Measurements from ENCODE around the gene ITGBL1.

The ITGBL1 gene

DNA sequence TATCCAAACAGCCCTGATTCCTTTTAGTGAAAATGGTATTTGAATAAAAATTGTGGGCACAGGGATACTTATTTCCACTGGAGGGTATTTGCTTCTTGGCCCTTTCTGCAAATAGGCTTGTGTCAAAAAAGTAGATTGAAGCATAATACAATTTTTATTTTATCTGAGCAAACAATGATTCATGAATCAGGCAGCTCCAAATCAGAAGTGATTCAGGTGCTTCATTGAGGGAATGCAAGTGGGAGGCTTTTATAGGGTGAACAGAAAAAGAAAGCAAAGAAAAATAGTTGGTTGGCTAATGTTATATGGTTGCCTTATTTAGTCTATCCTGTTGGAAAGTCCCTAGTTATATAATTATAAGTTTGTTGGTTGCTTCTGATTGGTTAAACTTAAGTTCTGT lies 117.9 kb downstream of the ITGBL1 start:
- Histone ChIP-seq H3K27me3 (ENCODE audit: insufficient read depth, low read depth, severe bottlenecking) (no peaks in the 10 kb centered on the region), H3K36me3 (no peaks in the 10 kb centered on the region), H3K27ac (no peak overlapping the region), H3K4me3 (ENCODE audit: low read depth, low read length) (no peak overlapping the region), H3K9me3 (ENCODE audit: severe bottlenecking) (no peaks in the 10 kb centered on the region)
- TF ChIP-seq, protein P1, sequence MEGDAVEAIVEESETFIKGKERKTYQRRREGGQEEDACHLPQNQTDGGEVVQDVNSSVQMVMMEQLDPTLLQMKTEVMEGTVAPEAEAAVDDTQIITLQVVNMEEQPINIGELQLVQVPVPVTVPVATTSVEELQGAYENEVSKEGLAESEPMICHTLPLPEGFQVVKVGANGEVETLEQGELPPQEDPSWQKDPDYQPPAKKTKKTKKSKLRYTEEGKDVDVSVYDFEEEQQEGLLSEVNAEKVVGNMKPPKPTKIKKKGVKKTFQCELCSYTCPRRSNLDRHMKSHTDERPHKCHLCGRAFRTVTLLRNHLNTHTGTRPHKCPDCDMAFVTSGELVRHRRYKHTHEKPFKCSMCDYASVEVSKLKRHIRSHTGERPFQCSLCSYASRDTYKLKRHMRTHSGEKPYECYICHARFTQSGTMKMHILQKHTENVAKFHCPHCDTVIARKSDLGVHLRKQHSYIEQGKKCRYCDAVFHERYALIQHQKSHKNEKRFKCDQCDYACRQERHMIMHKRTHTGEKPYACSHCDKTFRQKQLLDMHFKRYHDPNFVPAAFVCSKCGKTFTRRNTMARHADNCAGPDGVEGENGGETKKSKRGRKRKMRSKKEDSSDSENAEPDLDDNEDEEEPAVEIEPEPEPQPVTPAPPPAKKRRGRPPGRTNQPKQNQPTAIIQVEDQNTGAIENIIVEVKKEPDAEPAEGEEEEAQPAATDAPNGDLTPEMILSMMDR (IDR thresholded peaks at IDR 0.05; ENCODE audit: low read depth, low read length), result no peak
- no peak for DNase-seq

DNA sequence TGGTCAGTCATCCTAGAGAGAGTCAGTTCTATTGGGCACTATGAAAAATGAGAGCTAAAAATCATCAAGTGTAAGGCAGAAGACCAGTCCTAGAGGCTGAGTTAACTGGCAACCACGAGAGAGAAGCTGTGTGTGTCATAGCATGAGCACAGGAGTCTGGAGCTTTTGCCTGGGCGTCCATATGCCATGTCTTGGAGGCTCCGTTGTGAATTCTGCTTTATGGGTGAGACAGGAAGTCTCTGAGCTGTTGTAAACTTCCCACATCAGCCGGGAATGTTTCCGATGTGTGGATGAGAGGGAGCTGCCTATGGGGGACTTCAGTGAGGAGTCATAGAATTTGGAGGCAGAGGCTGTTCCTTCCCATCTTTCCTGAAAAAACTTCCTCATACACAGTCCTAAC lies 120.0 kb downstream of the ITGBL1 start:
- DNase-seq, result no peak
- TF ChIP-seq, protein P1 (IDR thresholded peaks at IDR 0.05; ENCODE audit: low read depth, low read length), result no peak
- H3K9me3 ChIP-seq (ENCODE audit: severe bottlenecking), result no peaks in the 10 kb centered on the region
- no peaks in the 10 kb centered on the region for H3K27me3 ChIP-seq (ENCODE audit: insufficient read depth, low read depth, severe bottlenecking)
- no peak overlapping the region for H3K27ac ChIP-seq
- H3K36me3 ChIP-seq, result no peaks in the 10 kb centered on the region
- no peak overlapping the region for H3K4me3 ChIP-seq (ENCODE audit: low read depth, low read length)

DNA sequence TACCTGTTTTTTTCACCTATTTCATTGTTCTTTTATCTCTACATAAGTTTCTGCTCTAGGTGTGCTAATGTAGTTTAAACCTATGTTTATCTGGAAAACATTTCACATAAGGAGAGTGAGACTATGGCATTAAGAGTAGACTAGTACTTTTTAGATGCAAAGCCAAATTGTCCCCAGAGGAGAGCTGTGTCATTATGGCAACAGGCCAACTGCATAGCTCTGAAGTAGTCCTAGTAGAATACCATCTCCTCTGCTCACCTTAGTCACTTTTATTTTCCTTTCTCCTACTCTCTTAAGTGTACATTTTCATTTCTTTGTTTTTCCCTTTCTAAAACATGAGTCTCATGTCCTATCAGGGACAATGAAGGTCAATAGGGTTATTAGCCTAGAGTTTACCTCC lies 123.1 kb downstream of the ITGBL1 start:
- no peak for DNase-seq
- Histone ChIP-seq H3K9me3 (ENCODE audit: severe bottlenecking) (no peaks in the 10 kb centered on the region), H3K4me3 (ENCODE audit: low read depth, low read length) (no peak overlapping the region), H3K27ac (no peak overlapping the region), H3K27me3 (ENCODE audit: insufficient read depth, low read depth, severe bottlenecking) (no peaks in the 10 kb centered on the region), H3K36me3 (no peaks in the 10 kb centered on the region)
- TF ChIP-seq, protein P1 (IDR thresholded peaks at IDR 0.05; ENCODE audit: low read depth, low read length), result no peak

DNA sequence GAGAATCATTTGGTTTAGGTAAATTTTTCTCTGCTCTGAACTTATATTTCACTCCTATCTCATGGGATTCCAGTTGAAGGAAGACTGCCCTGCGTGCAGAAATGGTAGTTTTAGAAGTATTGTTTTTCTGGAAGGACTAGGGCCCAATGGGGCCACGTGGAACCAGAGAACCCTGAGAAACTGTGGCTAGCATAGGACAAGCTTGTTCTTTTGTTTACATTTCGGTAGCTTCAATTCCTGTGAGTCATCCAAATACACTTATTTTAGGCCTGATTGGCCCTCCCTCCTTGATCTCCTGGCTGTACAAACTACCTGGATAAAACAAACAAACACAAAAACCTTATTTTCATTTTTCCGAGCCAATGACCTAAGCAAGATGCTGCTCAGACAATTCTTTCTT lies 124.0 kb downstream of the ITGBL1 start:
- no peak for DNase-seq
- Histone ChIP-seq H3K27me3 (ENCODE audit: insufficient read depth, low read depth, severe bottlenecking) (no peaks in the 10 kb centered on the region), H3K4me3 (ENCODE audit: low read depth, low read length) (no peak overlapping the region), H3K27ac (no peak overlapping the region), H3K36me3 (no peaks in the 10 kb centered on the region), H3K9me3 (ENCODE audit: severe bottlenecking) (no peaks in the 10 kb centered on the region)
- TF ChIP-seq, protein P1 (IDR thresholded peaks at IDR 0.05; ENCODE audit: low read depth, low read length), result no peak

DNA sequence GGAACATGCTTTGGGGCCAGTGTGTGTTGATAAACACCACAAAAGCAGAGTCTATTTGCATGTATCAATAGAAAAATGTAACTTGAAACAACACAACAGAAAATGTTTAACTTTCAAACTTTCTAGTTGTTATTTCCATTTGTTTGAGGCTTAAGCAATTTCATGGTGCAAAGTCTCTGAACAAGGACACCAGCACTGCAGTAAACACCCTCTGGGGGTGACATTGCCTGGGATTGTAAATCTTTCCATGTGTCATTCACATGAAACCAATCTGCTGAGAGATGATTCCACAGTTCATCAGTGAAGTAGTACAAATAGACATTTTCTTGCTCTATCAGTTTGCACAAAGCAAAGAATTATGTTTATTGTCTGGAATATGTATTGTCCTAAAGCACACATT lies 124.5 kb downstream of the ITGBL1 start:
- Histone ChIP-seq H3K9me3 (ENCODE audit: severe bottlenecking) (no peaks in the 10 kb centered on the region), H3K4me3 (ENCODE audit: low read depth, low read length) (no peak overlapping the region), H3K27me3 (ENCODE audit: insufficient read depth, low read depth, severe bottlenecking) (no peaks in the 10 kb centered on the region), H3K27ac (no peak overlapping the region), H3K36me3 (no peaks in the 10 kb centered on the region)
- no peak for DNase-seq
- TF ChIP-seq, protein P1 (IDR thresholded peaks at IDR 0.05; ENCODE audit: low read depth, low read length), result no peak

DNA sequence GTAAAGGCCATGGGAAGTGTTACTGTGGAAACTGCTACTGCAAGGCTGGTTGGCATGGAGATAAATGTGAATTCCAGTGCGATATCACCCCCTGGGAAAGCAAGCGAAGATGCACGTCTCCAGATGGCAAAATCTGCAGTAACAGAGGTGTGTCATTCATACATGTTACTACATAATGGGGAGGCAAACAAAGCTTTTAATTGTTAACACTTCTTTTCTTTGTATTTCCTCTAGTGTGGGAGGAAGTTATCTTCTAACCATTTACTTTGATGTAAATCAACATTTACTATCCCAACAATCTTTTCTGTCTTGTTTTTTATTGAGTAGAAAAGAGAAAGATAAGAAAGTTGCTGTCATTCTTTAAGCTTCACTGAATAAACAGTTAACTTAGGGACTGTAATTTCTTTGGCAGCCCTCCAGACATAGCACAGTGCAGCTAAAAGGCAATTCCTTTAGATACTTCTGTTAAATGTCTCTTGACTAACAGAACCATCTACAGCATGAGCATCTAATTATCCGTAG lies 126.9 kb downstream of the ITGBL1 start:
- Histone ChIP-seq H3K9me3 (ENCODE audit: severe bottlenecking) (no peaks in the 10 kb centered on the region), H3K27ac (no peak overlapping the region), H3K36me3 (no peaks in the 10 kb centered on the region), H3K27me3 (ENCODE audit: insufficient read depth, low read depth, severe bottlenecking) (no peaks in the 10 kb centered on the region), H3K4me3 (ENCODE audit: low read depth, low read length) (no peak overlapping the region)
- TF ChIP-seq, protein P1 (IDR thresholded peaks at IDR 0.05; ENCODE audit: low read depth, low read length), result no peak
- DNase-seq, result no peak

All from WERI-Rb-1 (cell line).